Fibroblast of villous mesenchyme (primary cell): ENCODE results near the gene SRP68. TPM values are rescaled to one million over a fixed set of nuclear protein-coding genes. Genes with fewer than 3 reads are reported as not detected.
A peak's percentile ranks its signal among the peaks of the same experiment; 100 is the strongest.
"Not testable (repeated sequence)": the region's sequence is repeated elsewhere in the genome, so short reads cannot be mapped to it uniquely, and the experiment has no call there.

Source experiments
- DNase-seq: peaks from one replicate; pipeline ENCODE4 v3.0.0-alpha.2; 2010; ENCODE audit warnings: low read depth
- H3K4me3 ChIP-seq: 2 replicates; pipeline ENCODE4 v1.5.1; 2011; ENCODE audit warnings: low read depth, mild to moderate bottlenecking, low read length
- total RNA-seq: library from RNA; depleted of rRNA; stranded (reverse); fragments of >200 nt; gene quantifications from 2 replicates; pipeline ENCODE4 v1.2.3, GENCODE V29; 2012
- TF ChIP-seq, protein P1 (sequence below): IDR thresholded peaks from 2 replicates; pipeline ENCODE4 v1.5.1; 2012; ENCODE audit warnings: low read depth, mild to moderate bottlenecking, low read length; ENCODE audit not compliant: insufficient read depth

Gene SRP68
- total RNA-seq, 1 donor = 42.3 TPM

DNA sequence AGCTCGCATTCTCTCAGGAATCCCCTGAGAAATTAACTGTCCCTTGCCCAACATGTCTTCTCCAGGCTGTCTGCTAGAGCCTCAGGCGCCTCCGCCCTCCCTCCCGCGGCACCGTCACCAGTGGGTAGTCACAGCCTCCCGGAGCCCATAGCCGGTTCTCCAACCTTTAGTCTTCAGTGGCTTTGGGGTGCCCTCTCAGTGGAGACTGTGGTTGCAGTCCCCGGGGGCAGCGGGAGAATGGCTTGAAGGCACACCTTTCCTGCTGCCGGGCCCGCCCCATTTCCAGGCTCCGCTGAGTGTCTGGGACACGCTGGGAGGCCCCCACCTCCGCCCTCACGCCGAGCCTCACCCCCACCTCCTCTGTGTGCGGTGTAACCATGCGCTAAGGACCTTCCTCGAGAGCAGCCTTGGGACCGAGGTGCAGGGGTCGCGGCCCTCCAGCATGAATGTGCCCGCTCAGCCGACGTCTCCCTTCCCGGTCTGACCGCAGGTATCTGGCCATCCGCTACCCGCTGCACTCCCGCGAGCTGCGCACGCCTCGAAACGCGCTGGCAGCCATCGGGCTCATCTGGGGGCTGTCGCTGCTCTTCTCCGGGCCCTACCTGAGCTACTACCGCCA, 3.9 kb upstream of the SRP68 start:
- DNase-seq = no peak
- TF ChIP-seq, protein P1, sequence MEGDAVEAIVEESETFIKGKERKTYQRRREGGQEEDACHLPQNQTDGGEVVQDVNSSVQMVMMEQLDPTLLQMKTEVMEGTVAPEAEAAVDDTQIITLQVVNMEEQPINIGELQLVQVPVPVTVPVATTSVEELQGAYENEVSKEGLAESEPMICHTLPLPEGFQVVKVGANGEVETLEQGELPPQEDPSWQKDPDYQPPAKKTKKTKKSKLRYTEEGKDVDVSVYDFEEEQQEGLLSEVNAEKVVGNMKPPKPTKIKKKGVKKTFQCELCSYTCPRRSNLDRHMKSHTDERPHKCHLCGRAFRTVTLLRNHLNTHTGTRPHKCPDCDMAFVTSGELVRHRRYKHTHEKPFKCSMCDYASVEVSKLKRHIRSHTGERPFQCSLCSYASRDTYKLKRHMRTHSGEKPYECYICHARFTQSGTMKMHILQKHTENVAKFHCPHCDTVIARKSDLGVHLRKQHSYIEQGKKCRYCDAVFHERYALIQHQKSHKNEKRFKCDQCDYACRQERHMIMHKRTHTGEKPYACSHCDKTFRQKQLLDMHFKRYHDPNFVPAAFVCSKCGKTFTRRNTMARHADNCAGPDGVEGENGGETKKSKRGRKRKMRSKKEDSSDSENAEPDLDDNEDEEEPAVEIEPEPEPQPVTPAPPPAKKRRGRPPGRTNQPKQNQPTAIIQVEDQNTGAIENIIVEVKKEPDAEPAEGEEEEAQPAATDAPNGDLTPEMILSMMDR = no peak
- no peak overlapping the region for H3K4me3 ChIP-seq

DNA sequence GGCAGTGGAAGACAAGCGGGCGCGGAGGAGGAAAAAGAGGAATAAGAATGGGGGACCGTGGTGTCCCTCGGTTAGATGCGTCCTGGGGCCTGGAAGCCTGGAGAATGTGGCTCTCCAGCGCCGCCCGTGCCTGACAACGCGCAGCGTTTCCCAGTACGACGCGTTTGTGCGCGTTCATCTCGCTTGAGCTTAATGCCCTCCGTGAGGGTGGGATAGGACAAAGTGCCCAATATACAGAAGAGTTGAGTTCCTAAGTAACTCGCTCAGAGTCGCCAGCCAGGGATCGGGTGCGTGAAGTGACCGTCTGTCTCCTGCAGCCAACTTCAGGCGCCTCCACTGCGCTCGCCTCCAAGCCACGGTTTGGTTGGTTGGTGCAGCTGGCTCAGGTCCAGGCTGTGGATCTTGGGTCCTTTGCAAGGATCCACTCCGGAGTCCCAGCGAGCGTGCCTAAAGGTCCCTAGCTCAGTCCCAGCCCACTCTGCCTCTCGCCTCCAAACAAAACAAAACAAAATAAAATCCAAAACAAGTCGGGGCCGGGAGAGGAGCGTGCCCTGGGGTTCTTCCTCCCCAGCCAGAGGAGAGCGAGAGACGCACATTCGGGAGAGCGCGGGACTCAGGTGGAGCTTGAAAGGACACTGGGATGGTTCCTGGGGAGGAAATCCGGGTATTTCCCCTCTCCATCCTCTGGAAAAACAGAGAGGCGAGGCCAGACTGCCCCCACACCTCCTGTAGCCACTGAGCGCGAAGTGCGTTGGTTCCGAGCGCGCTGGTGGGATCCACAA, 3.2 kb upstream of the SRP68 start:
- no peak overlapping the region for H3K4me3 ChIP-seq
- TF ChIP-seq, protein P1 = no peak
- DNase-seq = peak; percentile 12

DNA sequence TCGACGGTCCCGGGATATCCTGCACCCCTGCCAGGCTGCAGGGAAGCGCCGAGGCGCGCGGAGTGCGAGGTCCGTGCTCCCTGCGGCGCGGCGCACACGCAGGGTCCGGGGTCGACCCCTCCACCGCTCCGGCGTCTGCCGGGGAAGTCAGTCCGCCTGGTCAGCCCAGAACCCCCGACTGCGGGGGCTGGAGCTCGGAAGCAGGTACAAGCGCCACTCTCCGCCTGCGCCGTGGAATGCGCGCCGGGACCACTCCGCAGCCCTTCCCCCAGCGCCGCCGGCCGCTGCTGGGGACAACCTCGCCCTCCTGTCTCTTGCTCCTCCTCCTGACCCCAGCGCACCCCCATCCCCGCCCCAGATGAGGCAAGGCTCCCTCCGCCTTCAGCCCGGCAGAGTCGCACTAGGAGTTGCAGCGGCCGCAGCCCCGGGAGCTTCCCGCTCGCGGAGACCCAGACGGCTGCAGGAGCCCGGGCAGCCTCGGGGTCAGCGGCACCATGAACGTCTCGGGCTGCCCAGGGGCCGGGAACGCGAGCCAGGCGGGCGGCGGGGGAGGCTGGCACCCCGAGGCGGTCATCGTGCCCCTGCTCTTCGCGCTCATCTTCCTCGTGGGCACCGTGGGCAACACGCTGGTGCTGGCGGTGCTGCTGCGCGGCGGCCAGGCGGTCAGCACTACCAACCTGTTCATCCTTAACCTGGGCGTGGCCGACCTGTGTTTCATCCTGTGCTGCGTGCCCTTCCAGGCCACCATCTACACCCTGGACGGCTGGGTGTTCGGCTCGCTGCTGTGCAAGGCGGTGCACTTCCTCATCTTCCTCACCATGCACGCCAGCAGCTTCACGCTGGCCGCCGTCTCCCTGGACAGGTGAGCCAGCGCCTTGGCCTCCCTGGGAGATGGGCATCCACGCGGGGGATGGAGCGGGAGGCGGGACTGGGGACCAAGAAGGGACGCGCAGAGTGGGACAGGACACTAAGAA, 2.4 kb upstream of the SRP68 start, which contains the start of gene GALR2:
Gene GALR2, plus strand, starts transcription at position 392 of the 974 bp plus-strand sequence. Its CDS starts 103 bp downstream, at position 495.
- H3K4me3 ChIP-seq = peak within 1 kb of the TSS; percentile 25
- TF ChIP-seq, protein P1 = no peak
- no peak for DNase-seq

DNA sequence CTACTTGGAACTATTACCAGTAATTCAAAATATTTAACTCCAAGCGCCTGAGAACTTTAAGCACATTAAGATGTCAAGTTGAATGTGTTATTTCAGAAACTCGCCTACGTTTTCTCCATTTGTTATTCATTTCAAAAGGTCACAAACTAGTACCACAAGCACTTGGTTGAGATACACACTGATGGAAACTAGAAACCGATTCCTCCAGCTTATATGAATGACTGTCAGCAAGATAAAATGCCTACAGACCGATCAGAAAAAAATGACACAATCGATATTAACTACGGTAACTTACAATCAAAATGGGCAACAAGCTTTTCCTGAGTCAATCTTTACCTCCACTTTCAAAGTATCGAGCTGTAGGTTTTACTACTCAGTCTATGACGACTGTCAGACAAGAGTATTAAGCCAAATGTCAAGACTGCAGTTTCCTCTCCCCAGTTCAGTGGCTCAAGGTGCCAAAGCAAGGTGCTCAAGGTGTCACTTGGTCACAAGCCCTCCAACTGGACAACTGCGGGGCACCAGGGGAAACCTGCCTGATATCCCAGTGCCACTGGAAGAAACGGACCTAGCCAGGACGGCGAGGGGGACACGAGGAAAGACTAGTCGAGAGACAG, 678 bp downstream of the SRP68 start:
- TF ChIP-seq, protein P1 = no peak

DNA sequence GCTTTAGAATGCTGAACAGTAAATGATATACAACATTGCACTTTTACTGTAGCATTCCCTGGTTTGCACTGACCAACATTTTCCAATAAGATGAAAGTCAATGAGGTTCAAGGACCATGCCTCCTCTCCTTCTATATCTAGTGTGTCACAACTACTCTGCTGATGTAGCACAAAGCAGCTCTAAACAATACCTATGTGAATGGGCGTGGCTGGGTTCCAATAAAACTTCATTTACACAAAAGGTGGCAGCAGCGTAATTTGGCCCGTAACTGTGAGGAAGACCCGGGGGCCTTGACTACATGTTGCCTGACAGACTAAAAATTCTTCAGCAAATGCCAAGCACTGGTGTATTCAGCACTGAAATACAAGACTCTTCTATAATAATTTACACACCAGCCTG, 6.5 kb downstream of the SRP68 start:
- TF ChIP-seq, protein P1 = no peak
- no peak for DNase-seq
- no peak overlapping the region for H3K4me3 ChIP-seq

More for the DNA sequence above, 678 bp downstream of the SRP68 start:
- DNase-seq = peak; percentile 16
- peak overlapping the region; percentile 100 for H3K4me3 ChIP-seq

DNA sequence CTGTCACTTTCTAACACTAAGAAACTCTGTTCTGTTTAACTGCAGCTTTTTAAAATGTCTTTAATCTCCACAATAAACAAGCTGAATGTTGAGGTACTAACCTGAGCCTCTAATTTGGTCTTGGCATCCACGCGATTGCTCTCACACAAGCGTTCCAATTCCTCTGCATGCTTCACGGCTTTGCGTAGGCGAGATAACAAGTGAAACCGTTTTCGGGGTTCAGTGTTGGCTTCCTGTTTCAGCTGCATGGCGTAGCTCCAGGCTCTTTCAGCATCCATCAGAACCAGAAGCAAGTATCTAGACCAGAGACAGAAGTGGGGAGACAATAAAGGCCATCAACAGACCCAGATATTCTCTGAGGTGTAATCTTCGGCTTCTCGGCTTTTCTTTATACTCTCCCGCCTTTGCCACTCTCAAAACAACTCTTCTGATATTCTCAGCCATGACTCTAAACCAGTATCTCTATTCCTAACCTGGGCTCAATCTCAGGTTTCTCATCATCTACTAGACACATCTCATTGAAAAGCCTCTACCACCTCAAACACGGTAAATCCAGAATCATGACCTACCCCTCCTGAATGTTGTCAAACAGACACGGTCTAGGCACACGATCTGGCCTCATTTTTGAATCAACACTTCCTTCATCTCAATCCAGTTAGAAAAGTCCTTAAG, 8.3 kb downstream of the SRP68 start:
- no peak overlapping the region for H3K4me3 ChIP-seq

DNA sequence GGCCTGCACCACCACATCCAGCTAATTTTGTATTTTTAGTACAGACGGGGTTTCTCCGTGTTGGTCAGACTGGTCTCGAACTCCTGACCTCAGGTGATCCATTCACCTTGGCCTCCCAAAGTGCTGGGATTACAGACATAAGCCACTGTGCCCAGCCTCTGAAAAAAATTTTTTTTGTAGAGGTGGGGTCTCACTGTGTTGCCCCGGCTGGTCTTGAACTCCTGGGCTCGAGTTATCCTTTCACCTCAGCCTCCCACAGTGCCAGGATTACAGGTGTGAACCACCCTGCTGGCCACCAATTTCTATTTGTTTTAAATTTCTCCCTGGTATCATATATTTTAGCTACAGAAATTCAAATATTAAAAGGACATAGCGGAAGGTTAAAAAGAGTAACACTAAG, 14.1 kb downstream of the SRP68 start:
- H3K4me3 ChIP-seq, DNase-seq: not testable (repeated sequence)

More for the DNA sequence above, 8.3 kb downstream of the SRP68 start:
- DNase-seq = no peak
- TF ChIP-seq, protein P1 = no peak
